K562 (cell line): Measurements from ENCODE around the gene DNAJC12. TPM values are rescaled to one million over a fixed set of nuclear protein-coding genes. Genes with fewer than 3 reads are reported as not detected.

Experiments
- NCOA6 ChIP-seq: fragments of 450-650 bp; IDR thresholded peaks from 2 replicates; pipeline ENCODE4 v1.6.1; 2017; ENCODE audit warnings: mild to moderate bottlenecking
- NR2C2 ChIP-seq, 2 experiments: fragments of 200-800 bp in 1 of 2; sonication (Bioruptor generic) in 1 of 2; sonication (generic) in 1 of 2; formaldehyde crosslinking in 1 of 2; IDR thresholded peaks; 2 replicates each; pipeline versions ENCODE4 v1.6.1 to v1.8.0; 2016 to 2022; ENCODE audit warnings: mild to moderate bottlenecking in 1 of 2, missing compliant biosample characterization in 1 of 2, missing genetic modification characterization in 1 of 2, missing genetic modification reagents in 1 of 2
- PHF8 ChIP-seq: fragments of 200-600 bp; sonication (generic); IDR thresholded peaks from 2 replicates; pipeline ENCODE4 v1.6.1; 2012; ENCODE audit warnings: mixed run types, mild to moderate bottlenecking, inconsistent platforms, low read length, moderate library complexity, borderline replicate concordance
- POLR2AphosphoS5 ChIP-seq: IDR thresholded peaks from 2 replicates; pipeline ENCODE4 v1.6.1; 2011; ENCODE audit warnings: mild to moderate bottlenecking, low read depth, low read length, moderate library complexity; ENCODE audit not compliant: control insufficient read depth, insufficient read depth
- RBM17 ChIP-seq: fragments of 200-400 bp; formaldehyde crosslinking; IDR thresholded peaks from 2 replicates; pipeline ENCODE4 v1.6.1; 2017; ENCODE audit warnings: low read depth, mild to moderate bottlenecking, low read length, borderline replicate concordance
- SIN3A ChIP-seq, 2 experiments: fragments of 150-350 bp in 1 of 2; IDR thresholded peaks; 2 replicates each; pipeline ENCODE4 v1.6.1; 2011 to 2016; ENCODE audit warnings: borderline replicate concordance in 2 of 2, low read depth in 2 of 2, low read length in 2 of 2, mild to moderate bottlenecking in 2 of 2, moderate library complexity in 2 of 2; ENCODE audit not compliant: control insufficient read depth in 1 of 2
- ZNF766 ChIP-seq: fragments of 200-800 bp; sonication (Bioruptor generic); conservative IDR thresholded peaks from 2 replicates; pipeline ENCODE4 v1.6.1; 2016; ENCODE audit warnings: missing genetic modification characterization, missing compliant biosample characterization
- ZZZ3 ChIP-seq: fragments of 450-650 bp; IDR thresholded peaks from 2 replicates; pipeline ENCODE4 v1.6.1; 2016; ENCODE audit warnings: antibody characterized with exemption, mild to moderate bottlenecking, moderate library complexity
- polyA plus RNA-seq, 8 experiments: library from polyadenylated mRNA; depleted of rRNA in 4 of 8; stranded (reverse) in 5 of 8; unstranded in 3 of 8; fragments of >200 nt; fragmentation: Nextera tagmentation in 2 of 8; fragmentation: Illumina TruSeq in 1 of 8; extraction: Ambion mirVana in 2 of 8; extraction: Trizol in 1 of 8; gene quantifications; 2 replicates each; pipeline versions ENCODE4 v1.2.1 to v1.2.3, GENCODE V29; 2011 to 2014; ENCODE audit warnings: inconsistent platforms in 1 of 8, missing spikeins in 1 of 8
- total RNA-seq, 7 experiments: library from RNA; depleted of rRNA in 6 of 7; stranded (reverse); fragments of >200 nt in 6 of 7; fragmentation: Illumina TruSeq in 2 of 7; extraction: Trizol in 2 of 7; gene quantifications; 2 replicates each; pipeline versions ENCODE4 v1.2.1 to v1.2.3, GENCODE V29; 2011 to 2021; ENCODE audit warnings: low replicate concordance in 1 of 7
- TF ChIP-seq, protein P1 (sequence below): fragments of 450-650 bp; IDR thresholded peaks from 2 replicates; pipeline ENCODE4 v1.6.1; 2017; ENCODE audit warnings: antibody characterized with exemption, mild to moderate bottlenecking
- TF ChIP-seq, protein P2 (sequence below): fragments of 250-450 bp; sonication (Bioruptor Pico); IDR thresholded peaks from 2 replicates; pipeline ENCODE4 v1.8.0; 2021; ENCODE audit warnings: mild to moderate bottlenecking, moderate library complexity
- TF ChIP-seq, protein P3 (sequence below): fragments of 150-350 bp; conservative IDR thresholded peaks from 2 replicates; pipeline ENCODE4 v1.6.1; 2014; ENCODE audit warnings: low read length
- TF ChIP-seq, protein P4 (sequence below): IDR thresholded peaks from 2 replicates; pipeline ENCODE4 v1.6.1; 2014; ENCODE audit warnings: antibody characterized with exemption
- TF ChIP-seq, protein P5 (sequence below): fragments of 250-450 bp; sonication (Bioruptor Pico); IDR thresholded peaks from 2 replicates; pipeline ENCODE4 v1.5.0; 2020; ENCODE audit warnings: mild to moderate bottlenecking, borderline replicate concordance

DNAJC12 gene
- total and polyA plus RNA-seq, 9 of the 15 experiments (the other 6 are each of a cell fraction or from before 2014, with no cell fraction given): 7.4 to 95.9 (median 68.5) TPM

DNA sequence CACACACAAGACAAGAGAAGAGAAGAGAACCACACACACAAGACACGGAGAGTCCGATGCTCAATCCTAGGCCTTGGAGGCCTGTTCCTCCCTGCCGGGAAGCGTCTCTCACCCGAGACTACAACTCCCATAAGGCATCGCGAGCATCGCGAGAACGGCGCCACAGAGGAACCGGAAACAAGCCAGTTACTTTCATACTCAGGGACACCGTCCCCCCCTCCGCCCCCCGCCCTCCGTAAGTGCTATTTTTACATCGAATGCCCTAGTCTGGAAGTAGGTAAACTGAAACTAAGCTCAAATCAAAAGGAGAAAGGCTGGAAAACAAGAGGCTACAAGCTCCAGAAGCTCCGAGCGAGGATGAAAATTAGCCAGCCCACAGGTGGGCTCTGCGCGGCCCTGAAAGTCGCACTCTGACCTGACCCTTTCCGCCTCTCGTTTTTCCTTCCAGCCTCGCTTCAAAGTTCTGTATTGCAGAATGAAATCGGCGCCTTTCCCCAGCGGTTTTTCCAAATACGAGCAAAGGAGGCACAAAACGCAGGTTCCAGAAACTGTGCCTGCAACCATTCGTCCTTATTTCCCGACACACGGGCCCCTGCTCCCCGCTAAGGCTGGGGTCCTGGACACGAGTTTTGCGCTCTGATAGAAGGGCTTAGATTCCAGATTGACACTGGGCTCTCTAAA lies 11.5 kb upstream of the DNAJC12 start (continued):
- TF ChIP-seq, protein P1, sequence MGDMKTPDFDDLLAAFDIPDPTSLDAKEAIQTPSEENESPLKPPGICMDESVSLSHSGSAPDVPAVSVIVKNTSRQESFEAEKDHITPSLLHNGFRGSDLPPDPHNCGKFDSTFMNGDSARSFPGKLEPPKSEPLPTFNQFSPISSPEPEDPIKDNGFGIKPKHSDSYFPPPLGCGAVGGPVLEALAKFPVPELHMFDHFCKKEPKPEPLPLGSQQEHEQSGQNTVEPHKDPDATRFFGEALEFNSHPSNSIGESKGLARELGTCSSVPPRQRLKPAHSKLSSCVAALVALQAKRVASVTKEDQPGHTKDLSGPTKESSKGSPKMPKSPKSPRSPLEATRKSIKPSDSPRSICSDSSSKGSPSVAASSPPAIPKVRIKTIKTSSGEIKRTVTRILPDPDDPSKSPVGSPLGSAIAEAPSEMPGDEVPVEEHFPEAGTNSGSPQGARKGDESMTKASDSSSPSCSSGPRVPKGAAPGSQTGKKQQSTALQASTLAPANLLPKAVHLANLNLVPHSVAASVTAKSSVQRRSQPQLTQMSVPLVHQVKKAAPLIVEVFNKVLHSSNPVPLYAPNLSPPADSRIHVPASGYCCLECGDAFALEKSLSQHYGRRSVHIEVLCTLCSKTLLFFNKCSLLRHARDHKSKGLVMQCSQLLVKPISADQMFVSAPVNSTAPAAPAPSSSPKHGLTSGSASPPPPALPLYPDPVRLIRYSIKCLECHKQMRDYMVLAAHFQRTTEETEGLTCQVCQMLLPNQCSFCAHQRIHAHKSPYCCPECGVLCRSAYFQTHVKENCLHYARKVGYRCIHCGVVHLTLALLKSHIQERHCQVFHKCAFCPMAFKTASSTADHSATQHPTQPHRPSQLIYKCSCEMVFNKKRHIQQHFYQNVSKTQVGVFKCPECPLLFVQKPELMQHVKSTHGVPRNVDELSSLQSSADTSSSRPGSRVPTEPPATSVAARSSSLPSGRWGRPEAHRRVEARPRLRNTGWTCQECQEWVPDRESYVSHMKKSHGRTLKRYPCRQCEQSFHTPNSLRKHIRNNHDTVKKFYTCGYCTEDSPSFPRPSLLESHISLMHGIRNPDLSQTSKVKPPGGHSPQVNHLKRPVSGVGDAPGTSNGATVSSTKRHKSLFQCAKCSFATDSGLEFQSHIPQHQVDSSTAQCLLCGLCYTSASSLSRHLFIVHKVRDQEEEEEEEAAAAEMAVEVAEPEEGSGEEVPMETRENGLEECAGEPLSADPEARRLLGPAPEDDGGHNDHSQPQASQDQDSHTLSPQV: 0 out of 2 replicates have a peak, but pooled peaks have one; percentile 55
- TF ChIP-seq, protein P2, sequence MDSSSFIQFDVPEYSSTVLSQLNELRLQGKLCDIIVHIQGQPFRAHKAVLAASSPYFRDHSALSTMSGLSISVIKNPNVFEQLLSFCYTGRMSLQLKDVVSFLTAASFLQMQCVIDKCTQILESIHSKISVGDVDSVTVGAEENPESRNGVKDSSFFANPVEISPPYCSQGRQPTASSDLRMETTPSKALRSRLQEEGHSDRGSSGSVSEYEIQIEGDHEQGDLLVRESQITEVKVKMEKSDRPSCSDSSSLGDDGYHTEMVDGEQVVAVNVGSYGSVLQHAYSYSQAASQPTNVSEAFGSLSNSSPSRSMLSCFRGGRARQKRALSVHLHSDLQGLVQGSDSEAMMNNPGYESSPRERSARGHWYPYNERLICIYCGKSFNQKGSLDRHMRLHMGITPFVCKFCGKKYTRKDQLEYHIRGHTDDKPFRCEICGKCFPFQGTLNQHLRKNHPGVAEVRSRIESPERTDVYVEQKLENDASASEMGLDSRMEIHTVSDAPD (CRISPR knock-in tag): no peak
- peak; percentile 85 for TF ChIP-seq POLR2AphosphoS5
- TF ChIP-seq RBM17: no peak
- TF ChIP-seq NR2C2 (CRISPR knock-in tag; IDR thresholded peaks at IDR 0.05): peak; percentile 74; the same call in 1 of the 2 replicates
- peak; percentile 84 for TF ChIP-seq NR2C2 (tag; IDR thresholded peaks at IDR 0.05)
- TF ChIP-seq, protein P3, sequence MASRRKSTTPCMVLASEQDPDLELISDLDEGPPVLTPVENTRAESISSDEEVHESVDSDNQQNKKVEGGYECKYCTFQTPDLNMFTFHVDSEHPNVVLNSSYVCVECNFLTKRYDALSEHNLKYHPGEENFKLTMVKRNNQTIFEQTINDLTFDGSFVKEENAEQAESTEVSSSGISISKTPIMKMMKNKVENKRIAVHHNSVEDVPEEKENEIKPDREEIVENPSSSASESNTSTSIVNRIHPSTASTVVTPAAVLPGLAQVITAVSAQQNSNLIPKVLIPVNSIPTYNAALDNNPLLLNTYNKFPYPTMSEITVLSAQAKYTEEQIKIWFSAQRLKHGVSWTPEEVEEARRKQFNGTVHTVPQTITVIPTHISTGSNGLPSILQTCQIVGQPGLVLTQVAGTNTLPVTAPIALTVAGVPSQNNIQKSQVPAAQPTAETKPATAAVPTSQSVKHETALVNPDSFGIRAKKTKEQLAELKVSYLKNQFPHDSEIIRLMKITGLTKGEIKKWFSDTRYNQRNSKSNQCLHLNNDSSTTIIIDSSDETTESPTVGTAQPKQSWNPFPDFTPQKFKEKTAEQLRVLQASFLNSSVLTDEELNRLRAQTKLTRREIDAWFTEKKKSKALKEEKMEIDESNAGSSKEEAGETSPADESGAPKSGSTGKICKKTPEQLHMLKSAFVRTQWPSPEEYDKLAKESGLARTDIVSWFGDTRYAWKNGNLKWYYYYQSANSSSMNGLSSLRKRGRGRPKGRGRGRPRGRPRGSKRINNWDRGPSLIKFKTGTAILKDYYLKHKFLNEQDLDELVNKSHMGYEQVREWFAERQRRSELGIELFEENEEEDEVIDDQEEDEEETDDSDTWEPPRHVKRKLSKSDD: peak; percentile 94
- TF ChIP-seq, protein P4, sequence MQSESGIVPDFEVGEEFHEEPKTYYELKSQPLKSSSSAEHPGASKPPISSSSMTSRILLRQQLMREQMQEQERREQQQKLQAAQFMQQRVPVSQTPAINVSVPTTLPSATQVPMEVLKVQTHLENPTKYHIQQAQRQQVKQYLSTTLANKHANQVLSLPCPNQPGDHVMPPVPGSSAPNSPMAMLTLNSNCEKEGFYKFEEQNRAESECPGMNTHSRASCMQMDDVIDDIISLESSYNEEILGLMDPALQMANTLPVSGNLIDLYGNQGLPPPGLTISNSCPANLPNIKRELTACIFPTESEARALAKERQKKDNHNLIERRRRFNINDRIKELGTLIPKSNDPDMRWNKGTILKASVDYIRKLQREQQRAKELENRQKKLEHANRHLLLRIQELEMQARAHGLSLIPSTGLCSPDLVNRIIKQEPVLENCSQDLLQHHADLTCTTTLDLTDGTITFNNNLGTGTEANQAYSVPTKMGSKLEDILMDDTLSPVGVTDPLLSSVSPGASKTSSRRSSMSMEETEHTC: no peak
- peak; percentile 88 for TF ChIP-seq ZNF766 (CRISPR knock-in tag)
- TF ChIP-seq, protein P5, sequence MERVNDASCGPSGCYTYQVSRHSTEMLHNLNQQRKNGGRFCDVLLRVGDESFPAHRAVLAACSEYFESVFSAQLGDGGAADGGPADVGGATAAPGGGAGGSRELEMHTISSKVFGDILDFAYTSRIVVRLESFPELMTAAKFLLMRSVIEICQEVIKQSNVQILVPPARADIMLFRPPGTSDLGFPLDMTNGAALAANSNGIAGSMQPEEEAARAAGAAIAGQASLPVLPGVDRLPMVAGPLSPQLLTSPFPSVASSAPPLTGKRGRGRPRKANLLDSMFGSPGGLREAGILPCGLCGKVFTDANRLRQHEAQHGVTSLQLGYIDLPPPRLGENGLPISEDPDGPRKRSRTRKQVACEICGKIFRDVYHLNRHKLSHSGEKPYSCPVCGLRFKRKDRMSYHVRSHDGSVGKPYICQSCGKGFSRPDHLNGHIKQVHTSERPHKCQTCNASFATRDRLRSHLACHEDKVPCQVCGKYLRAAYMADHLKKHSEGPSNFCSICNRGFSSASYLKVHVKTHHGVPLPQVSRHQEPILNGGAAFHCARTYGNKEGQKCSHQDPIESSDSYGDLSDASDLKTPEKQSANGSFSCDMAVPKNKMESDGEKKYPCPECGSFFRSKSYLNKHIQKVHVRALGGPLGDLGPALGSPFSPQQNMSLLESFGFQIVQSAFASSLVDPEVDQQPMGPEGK: no peak
- TF ChIP-seq SIN3A (IDR thresholded peaks at IDR 0.05; ENCODE audit: borderline replicate concordance in 2 of 2, control insufficient read depth in 1 of 2, low read depth in 2 of 2, low read length in 2 of 2): peak; percentile 43 to 61; a peak in 2 of 4 replicates
- peak; percentile 89 for TF ChIP-seq PHF8
- TF ChIP-seq NCOA6: no peak
- 0 out of 2 replicates have a peak, but pooled peaks have one; percentile 33 for TF ChIP-seq ZZZ3
